ENCODE results near the gene GIMAP8.
"Not testable (repeated sequence)": the region's sequence is repeated elsewhere in the genome, so short reads cannot be mapped to it uniquely, and the experiment has no call there.

GIMAP8 gene

GRCh38 chr7:150441524-150441923 is 8.9 kb upstream of the GIMAP8 start:
- DNase-seq, result no peak

GRCh38 chr7:150442811-150443210 is 7.6 kb upstream of the GIMAP8 start:
- no peak for DNase-seq

GRCh38 chr7:150443793-150444540 is 6.5 kb upstream of the GIMAP8 start:
- no peak for DNase-seq

- DNase-seq, result no peak
Measured at GRCh38 chr7:150444674-150445365, 5.6 kb upstream of the GIMAP8 start.

- peak in 1 of 2 experiments; percentile 40 for DNase-seq
Measured at GRCh38 chr7:150446288-150446938, 4.0 kb upstream of the GIMAP8 start.

- no peak for DNase-seq
Measured at GRCh38 chr7:150447966-150448788, 2.3 kb upstream of the GIMAP8 start.

GRCh38 chr7:150448789-150449147 is 1.7 kb upstream of the GIMAP8 start:
- peak; percentile 89 to 92 for DNase-seq

- peak in 1 of 2 experiments; percentile 35 for DNase-seq
Measured at GRCh38 chr7:150449206-150449952, 1.1 kb upstream of the GIMAP8 start.

GRCh38 chr7:150451097-150451793 is 815 bp downstream of the GIMAP8 start:
- peak; percentile 76 to 82 for DNase-seq

GRCh38 chr7:150451833-150452461 is 1.5 kb downstream of the GIMAP8 start:
- peak; percentile 43 to 59 for DNase-seq

- peak in 1 of 2 experiments; percentile 47 for DNase-seq
Measured at GRCh38 chr7:150453181-150453580, 2.8 kb downstream of the GIMAP8 start.

- no peak for DNase-seq
Measured at GRCh38 chr7:150453892-150454291, 3.5 kb downstream of the GIMAP8 start.

- DNase-seq, result not testable (repeated sequence)
Measured at GRCh38 chr7:150457064-150457463, 6.6 kb downstream of the GIMAP8 start.

- DNase-seq, result no peak
Measured at GRCh38 chr7:150458235-150458634, 7.8 kb downstream of the GIMAP8 start.

- DNase-seq, result no peak
Measured at GRCh38 chr7:150458756-150459155, 8.3 kb downstream of the GIMAP8 start.

GRCh38 chr7:150461520-150461919 is 11.1 kb downstream of the GIMAP8 start:
- DNase-seq, result no peak

GRCh38 chr7:150462413-150462812 is 12.0 kb downstream of the GIMAP8 start:
- no peak for DNase-seq

- no peak for DNase-seq
Measured at GRCh38 chr7:150463461-150463860, 13.0 kb downstream of the GIMAP8 start.

GRCh38 chr7:150464962-150465361 is 14.5 kb downstream of the GIMAP8 start:
- DNase-seq, result no peak

- DNase-seq, result no peak
Measured at GRCh38 chr7:150465414-150465813, 15.0 kb downstream of the GIMAP8 start.

- DNase-seq, result no peak
Measured at GRCh38 chr7:150466477-150466876, 16.0 kb downstream of the GIMAP8 start.
